Measurements from ENCODE around the gene SPDYE3.
"Not testable (repeated sequence)": the region's sequence is repeated elsewhere in the genome, so short reads cannot be mapped to it uniquely, and the experiment has no call there.

Gene SPDYE3

DNA sequence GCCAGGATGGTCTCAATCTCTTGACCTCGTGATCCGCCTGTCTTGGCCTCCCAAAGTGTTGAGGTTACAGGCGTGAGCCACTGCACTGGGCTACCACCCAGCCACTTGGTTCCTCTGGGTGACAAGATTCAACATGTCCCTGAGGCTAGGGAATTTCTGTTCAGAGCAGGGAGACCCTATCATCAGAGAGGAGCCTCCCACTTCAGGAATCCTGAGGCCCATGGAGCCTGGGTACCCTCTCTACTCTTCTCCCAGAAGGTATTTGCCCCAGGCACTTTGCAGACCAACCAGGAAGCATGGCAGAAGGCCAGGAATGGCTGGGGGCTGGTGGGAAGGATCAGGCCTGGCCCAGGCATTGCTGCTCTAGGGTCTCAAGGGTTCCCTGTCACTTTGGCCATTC is 19.2 kb upstream of the SPDYE3 start:
- not testable (repeated sequence) for DNase-seq

DNA sequence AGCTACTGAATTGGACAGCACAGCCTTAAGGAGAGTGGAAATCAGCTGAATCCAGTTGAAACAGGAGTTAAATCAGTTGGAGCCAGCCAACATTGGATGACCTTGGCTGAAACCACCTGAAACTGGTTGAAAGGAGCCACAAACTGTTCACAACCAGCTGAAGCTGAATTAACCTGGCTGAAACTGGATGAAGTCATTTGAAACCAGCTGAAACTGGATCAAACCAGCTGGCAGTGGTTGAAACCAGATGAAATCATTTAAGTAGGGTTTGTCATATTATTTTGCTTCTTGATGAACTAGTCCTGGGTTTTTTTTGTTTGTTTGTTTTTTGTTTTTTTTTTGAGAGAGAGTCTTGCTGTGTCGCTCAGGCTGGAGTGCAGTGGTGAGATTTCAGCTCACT is 15.3 kb upstream of the SPDYE3 start:
- DNase-seq, result not testable (repeated sequence)

DNA sequence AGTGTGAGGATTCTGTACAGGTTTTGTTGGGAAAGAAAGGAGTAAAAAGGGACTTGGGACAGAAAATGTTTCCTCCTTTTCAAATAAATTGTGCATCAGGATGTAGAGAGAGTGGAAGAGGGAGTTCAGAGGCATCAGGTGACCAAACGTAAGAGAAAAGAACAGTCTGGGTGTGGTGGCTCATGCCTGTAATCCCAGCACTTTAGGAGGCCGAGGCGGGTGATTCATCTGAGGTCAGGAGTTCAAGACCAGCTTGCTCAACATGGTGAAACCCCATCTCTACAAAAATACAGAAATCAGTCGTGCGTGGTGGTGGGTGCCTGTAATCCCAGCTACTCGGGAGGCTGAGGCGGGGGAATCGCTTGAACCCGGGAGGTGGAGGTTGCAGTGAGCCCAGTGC is 12.2 kb upstream of the SPDYE3 start:
- DNase-seq, result not testable (repeated sequence)

DNA sequence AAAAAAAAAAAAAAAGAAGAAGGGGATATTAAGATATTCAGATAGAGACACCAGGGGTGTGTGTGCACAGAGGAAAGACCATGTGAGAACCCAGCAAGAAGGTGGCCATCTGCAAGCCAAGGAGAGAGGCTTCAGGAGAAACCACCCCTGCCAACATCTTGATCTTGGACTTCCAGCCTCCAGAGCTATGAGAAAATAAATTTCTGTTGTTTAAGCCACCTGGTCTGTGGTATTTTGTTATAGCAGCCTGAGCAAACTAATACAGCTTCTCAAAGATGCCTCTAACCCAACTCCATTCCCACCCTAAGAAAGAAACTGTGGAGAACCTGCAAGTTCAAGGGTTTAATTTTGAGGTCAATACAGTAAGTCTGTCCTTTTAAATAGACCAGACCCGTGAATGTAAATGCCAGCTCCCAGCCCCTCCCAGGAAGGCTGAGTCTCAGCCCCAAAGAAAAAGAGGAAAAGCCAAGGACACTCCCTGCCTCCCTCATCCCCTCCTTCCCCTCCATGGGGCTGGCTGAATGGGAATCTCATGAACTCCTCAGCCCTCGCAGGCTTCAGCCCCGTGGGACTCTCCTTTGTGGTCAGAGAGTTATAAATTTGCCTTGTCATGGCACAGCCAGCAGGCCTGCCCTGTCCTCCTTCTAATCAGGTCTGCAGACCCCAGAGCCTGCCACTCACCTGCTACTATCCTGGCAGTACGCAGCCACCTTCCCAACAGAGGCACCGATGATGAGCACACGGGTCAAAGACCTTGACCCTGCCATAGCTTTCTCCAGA is 9.5 kb upstream of the SPDYE3 start:
- not testable (repeated sequence) for DNase-seq

DNA sequence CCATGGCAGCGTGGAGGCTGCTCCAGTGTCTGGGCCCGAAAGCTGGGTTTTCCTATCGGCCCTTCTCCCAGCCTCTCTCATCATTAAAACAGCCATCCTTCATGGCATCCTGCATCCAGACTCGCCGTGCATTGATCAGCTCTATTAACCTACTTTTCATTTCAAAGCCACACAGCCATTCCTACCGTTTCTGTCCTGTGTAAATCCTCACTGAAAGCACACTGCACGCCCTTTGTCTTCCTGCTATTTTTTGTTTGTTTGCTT is 8.9 kb upstream of the SPDYE3 start:
- DNase-seq, result not testable (repeated sequence)

DNA sequence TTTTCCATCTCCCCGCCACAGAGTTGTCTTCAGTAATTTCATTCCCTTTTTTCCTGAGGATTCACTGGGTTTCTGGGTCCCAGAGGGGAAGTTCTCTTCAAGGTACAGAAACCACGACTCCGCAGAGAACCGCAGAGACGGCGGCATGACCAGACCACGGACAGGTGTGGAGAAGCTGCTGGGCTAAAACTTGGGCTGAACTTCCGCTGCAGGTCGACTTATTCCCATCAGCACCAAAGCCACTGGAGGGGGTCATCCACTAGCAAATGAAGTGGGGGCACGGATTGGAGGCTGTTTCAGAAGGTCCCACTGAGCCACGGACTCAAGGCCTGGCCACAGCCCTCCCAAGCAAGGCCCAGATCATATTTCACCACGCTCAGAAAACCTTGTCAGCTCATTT is 3.0 kb upstream of the SPDYE3 start:
- not testable (repeated sequence) for DNase-seq

DNA sequence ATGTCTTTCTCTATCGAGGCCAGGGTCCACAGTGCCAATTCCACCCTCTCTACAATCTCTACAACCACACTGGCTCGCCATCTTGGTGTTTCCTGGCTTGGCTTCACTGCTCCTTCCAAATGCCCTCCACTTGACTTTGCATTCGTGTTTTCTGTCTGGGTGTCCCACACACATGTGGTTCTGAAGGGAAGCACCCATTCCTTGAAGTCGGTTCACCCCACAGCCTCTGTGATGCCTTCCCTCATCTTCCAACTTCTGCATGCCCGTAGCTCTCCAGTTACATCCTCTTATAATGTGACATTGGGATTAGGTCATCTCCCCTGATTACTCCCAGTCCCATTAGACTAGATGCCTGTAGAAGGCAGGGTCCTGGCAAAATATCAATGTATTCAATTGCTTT is 10.8 kb downstream of the SPDYE3 start:
- DNase-seq, result not testable (repeated sequence)

DNA sequence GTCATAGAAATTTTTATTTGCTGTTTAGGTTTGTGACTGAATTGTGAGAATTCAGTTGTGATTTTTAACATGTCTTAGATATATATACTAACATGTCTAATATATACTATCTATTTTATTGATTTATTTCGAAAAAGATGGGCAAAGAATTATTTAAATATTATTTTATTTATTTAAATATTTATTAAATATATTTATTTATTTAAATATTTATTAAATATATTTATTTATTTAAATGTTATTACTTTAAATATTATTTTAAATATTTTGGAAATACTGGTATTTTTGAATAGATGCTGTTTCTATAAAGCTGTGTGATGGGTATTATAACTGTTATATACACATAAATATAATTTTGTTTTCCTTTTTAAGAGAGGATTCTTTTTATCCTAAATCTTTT is 14.1 kb downstream of the SPDYE3 start:
- DNase-seq, result not testable (repeated sequence)

DNA sequence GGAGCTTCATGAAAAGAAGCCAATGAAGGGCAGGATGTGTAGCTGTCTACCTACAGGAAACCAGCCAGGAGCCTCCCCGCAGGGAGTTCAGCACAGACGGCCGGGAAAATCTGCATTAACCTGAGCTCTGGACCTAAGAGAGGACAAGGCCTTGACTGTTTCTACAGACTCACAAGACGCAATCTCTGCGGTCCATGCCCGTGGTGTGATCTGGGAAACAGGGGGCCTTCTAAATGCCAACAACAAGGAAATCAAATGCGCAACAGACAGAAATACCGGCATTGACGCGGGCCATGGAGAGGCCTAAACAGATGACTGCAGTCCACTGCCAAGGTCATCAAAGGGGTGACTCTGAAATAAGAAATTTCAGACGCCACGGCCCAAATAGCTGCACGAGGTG is 16.7 kb downstream of the SPDYE3 start:
- not testable (repeated sequence) for DNase-seq

DNA sequence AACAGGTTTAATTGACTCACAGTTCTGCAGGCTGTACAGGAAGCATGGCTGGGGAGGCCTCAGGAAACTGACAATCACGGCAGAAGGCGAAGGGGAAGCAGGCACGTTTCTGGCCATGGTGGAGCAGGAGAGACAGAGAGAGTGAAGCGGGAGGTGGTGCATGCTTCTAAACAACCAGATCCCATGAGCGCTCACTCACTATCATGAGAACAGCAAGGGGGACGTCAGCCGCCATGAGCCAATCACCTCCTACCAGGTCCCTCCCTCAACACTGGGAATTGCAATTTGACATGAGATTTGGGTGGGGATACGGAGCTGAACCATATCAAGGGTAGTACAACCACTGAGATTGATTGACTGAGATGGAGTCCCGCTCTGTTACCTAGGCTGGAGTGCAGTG is 18.2 kb downstream of the SPDYE3 start:
- DNase-seq, result not testable (repeated sequence)

DNA sequence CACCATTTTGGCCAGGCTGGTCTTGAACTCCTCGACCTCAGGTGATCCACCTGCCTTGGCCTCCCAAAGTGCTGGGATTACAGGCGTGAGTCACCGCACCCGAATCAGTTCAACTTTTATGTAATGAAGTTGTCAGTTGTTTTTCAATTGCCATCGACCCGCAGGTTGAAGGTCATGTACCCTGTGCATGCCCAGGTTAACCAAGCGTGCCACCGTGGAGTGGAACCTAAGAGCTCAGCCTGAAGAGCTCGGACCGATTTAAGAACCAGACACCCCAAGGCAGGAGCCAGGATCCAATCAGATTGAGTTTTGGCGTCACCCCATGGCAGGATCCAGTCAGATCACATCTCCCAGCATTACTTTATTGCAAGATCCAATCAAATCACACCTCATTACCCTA is 19.4 kb downstream of the SPDYE3 start:
- DNase-seq, result not testable (repeated sequence)

DNA sequence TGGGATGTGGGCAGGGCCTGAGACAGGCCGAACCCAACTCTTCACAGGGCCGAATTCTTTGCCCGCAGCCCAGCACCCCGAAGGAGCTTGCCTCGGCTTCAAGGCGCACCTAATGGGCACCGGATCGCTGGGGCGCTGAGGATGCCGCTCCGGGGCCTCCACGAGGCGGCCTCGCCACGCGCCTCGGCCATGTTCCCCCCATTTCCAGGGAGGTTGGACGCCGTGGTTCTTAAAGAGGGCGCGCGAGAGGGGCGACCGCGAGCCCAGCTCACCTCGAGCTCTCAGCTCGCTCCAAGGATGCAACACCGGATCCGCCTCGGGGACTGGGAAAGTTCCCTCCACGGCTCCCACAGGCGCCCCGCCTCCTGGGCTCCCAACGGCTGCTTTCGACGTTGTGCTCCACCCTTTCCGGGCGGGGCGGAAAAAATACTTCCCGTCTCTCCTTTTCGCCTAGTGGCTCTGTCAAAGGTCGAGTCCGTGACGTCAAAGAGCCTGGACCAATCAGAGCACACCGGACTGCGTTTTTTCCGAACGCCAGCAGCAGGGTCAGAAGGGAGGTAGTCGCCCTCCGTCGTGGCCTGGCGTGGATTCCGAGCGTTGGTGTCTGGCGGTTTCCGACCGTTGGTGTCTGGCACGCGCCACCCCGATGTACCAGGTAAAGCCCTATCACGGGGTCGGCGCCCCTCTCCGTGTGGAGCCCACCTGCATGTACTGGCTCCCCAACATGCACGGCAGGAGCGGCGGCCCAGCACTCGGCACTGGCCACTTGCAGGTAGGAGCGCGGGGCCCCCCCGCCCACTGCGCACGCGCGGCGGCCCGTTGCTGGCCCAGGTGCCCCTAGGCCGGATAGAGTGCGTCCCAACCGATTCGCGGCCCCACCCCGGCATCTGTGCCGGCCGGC is 28.3 kb downstream of the SPDYE3 start:
- peak; percentile 82 for DNase-seq

DNA sequence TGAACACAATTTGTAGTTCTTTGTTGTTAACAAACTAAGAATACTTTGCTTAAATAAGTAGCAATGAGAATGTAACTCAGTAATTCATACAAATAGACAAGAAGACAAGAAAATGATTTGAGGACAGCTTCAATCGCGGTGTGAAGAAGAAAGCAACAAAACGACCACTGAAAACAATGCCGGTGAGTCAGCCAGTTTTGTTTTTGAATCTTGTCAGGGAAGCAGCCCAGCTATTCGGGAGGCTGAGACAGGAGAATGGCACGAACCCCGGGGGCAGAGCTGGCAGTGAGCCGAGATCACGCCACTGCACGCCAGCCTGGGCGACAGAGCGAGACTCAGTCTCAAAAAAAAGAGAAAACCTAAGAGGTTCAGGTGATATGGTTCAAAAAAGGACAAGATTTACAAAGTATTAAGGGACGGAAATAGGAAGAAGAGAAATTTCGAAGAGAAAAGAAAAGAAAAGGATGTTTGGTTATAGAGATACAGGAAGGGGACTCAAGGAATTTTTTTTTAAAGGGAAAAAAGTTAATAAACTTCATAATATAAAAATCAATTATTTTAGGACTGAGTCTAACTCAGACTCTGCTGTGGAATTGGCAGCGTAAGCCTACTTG is 30.7 kb downstream of the SPDYE3 start:
- not testable (repeated sequence) for DNase-seq

DNA sequence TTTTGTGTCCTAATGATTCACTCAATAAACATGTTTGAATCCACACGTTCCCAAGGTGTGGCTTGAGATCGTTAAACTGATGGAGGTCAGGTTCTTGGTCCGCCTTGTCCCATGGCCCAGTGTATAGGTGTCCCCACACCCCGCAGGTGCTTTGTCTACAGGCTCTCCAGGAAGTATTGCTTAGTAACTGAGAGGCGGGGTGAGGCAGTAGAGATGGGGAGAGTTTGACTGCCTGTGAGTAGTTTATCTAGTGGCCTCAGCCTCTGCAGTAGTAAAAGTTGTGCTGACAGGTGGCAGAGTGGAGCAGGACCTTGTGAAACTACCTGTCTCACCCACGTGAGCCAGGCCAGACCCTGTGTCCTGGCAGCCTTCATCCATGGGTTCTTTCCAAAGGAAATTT is 33.8 kb downstream of the SPDYE3 start:
- not testable (repeated sequence) for DNase-seq

DNA sequence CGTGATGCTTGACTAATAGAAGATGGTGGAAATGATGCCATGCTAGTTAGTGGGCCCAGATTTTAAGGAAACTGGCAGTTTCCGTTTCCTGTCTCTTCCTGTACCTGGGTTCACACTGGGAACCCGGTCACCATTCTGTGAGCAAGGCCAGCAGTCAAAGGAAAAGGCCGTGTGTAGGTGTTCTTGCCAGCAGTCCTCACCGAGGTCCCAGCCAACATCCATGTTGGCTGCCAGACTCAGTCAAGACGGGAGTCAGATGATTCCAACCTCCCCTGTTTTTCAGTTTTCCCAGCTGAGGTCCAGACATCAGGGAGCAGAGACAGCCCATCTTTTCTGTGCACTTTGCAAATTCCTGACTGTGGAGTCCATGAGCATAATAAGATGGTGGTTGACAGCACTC is 35.3 kb downstream of the SPDYE3 start:
- no peak for DNase-seq

DNA sequence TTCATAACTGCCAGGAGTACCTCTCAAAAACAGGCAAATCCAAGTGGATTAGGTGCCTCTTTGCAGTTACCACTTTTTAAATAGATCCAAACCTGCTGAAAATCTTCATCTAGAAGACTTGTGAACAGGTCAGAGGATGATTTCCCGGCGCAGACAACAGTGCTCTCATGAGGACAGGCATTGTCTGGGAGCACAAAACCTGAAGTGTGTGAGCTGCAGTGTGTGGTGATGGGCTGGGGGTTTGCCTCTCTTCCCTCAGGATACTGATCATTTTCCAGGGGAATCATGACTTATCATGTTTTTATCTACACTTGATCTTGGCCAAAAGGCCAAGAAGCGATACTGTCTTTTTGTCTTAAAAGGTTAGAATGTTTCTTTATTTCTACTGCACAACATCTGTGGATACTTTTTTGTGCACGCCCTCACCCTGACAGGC is 36.6 kb downstream of the SPDYE3 start:
- DNase-seq, result not testable (repeated sequence)

DNA sequence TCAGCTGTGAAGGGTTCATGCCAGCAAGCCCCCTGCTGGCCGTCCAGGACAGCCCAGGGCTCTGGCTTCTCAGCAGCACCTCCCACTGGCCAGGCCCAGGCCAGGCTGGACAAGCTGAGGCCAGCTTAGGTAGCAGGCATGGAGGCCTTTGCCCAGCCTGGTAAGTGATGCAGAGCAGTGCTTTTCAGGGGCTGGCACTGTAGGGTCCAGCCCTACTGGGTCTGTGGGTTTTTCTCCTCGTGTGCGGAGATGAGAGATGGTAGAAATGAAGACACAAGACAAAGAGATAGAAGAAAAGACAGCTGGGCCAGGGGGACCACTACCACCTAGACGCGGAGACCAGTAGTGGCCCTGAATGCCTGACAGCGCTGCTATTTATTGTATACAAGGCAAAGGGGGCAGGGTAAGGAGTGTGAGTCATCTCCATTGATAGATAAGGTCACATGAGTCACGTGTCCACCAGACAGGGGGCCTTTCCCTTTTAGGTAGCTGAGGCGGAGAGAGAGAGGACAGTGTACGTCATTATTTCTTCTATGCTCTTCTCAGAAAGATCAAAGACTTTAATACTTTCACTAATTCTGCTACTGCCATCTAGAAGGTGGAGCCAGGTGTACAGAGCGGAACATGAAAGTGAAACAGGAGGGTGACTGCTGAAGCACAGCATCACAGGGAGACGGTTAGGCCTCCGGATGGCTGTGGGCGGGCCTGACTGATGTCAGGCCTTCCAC is 37.2 kb downstream of the SPDYE3 start:
- DNase-seq, result not testable (repeated sequence)

DNA sequence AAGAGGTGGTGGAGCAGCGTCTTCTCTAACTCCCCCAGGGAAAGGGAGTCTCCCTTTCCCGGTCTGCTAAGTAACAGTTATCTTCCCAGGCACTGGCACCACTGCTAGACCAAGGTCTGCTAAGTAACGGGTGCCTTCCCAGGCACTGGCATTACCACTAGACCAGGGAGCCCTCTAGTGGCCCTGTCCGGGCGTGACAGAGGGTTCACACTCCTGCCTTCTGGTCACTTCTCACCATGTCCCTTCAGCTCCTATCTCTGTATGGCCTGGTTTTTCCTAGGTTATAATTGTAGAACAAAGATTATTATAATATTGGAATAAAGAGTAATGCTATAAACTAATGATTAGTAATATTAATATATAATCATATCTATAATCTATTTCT is 37.8 kb downstream of the SPDYE3 start:
- DNase-seq, result peak; percentile 60

DNA sequence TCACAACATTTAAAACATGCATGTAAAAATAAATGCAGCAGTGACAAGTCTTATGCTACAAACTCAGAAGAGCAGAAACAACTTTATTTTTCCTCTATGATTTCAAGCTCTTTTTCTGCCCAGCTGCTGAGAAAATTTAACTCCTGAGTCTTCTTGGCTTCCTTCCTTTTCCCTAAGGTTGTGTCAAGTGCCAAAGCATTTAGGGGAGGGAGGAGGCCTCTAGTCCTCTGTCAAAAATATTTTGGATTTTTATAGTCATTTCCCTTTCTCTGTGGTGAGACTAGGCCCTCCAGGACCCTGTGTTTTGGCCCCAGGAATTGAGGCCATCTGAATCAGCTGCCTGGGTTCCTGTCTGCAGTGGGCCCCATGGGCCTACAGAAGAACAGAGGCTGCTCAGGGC is 39.4 kb downstream of the SPDYE3 start:
- no peak for DNase-seq

DNA sequence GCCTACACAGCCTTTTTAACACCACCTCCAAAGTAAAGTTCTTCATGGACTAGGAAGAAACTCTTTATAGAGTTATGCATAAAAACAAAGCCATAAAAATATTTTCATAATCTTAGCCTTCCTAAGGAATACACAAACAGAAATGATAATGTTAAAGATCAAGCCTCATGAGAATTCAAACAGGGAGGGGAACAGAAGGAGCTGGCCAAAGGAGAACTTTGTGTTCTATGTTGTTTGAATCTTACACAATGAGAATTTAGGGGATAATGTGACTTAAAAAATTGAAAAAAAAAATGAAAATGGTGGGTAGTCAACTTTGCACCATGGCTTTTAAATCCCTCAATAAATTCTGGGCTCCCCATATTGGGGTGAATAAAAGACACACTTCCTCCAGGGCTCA is 41.3 kb downstream of the SPDYE3 start:
- DNase-seq, result no peak

DNA sequence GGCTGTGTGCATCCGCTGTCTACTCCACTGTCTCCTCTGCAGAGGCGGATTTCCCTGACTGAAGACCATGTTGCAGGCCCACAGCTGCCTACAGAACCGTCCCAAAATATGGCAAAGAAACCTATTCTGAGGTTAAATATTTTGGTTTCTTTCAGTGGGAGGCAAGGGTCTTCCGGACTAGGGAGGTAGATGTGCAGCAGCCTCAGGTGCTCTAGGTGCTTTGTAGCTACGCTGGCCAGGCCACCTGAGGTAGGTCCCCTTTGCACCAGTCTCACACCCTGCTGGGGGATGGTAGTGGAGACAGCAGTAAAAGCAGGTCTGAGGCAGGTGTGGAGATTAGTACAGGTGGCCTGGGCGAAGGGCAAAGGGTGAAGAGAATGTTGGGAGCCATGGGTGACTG is 42.3 kb downstream of the SPDYE3 start:
- DNase-seq, result no peak

DNA sequence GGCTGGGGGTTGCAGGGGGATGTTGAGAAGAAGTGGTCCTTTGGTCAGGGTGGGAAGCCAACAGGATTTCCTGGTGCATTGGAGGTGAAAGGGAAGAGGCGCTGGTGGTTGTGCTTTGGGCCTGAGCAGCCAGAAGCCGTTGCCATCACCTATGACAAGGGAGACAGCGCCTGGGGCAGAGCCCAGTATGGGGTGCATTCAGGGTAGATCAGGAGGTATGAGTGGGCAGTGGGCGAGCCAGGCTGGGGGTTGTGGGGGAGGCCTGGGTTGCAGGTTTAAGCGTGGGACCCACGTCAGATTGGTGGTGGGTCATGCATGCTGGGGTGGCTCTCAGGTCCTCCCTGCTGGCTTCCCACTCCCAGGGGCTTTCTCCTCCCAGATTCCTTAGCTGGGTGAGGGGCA is 44.2 kb downstream of the SPDYE3 start:
- no peak for DNase-seq

DNA sequence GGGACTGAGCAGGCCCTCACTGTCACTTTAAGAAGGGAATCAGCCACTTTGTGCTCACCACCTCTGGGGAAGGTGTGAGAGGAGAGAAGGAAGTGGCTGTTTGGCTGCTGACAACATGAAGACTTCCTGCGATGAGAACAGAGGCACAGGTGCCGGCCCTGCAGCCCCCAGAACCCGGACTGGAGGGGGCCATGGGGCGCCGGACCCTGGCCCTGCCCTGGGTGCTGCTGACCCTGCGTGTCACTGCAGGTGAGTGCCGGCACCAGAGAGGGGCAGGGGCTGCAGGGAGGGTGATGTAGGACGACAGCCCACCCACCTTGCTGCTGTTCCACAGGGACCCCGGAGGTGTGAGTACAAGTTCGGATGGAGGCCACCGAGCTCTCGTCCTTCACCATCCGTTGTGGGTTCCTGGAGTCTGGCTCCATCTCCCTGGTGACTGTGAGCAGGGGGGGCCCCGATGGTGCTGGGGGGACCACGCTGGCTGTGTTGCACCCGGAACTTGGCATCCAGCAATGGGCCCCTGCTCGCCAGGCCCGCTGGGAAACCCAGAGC is 44.8 kb downstream of the SPDYE3 start:
- DNase-seq, result not testable (repeated sequence)

All from SHP77 treated with DMSO at 0.1 percent for 48 hours (cell line).